Measurements from ENCODE around the gene WDR90. TPM values are rescaled to one million over a fixed set of nuclear protein-coding genes. Genes with fewer than 3 reads are reported as not detected.

The WDR90 gene
- total and polyA plus RNA-seq, 10 of the 15 experiments (the other 5 are each of a cell fraction or from before 2014, with no cell fraction given): 2.0 to 65.0 (median 16.7) TPM

DNA sequence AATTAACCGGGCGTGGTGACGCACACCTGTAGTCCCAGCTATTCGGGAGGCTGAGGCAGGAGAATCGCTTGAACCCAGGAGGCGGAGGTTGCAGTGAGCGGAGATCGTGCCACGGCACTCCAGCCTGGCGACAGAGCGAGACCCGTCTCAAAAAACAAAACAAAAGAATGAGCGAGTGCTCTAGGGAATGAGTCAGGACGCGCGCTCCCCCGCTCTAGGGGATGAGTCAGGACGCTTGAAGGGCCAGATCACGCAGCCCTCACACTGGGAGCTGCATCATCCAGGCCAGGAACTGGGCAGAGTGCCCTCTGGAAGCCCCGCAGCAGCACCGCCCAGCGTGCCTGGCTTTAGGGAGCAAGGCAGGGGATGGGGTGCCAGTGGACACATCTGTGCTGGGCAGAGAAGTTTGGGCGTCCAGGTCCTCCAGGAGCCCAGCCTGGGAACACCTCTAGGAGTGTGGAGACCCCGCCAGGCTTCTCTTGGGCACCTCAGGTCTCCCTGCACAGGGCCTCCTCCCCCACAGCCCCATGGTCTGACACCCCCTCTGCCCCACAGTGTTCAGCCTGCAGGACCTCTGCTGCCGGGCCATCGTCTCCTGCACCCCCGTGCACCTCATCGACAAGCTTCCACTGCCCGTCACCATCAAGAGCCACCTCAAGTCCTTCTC, 22.2 kb upstream of the WDR90 start:
- no peak for DNase-seq (ENCODE audit: low read depth, low spot score)
- Histone ChIP-seq H3K4me2 (ENCODE audit: control insufficient read depth, insufficient read depth) (no peak overlapping the region), H4K20me1 (ENCODE audit: control insufficient read depth, insufficient read depth) (no peaks in the 10 kb centered on the region; the same call in 1 of the 2 replicates), H3K4me1 (ENCODE audit: control insufficient read depth, insufficient read depth, low read length) (no peaks in the 10 kb centered on the region), H2AFZ (ENCODE audit: control insufficient read depth, low read depth, low read length) (no peak overlapping the region), H3K9me3 (replicated peaks; ENCODE audit: control insufficient read depth, insufficient read depth, low read length) (no peaks in the 10 kb centered on the region), H3K4me3 (no peak overlapping the region), H3K36me3 (ENCODE audit: control insufficient read depth in 2 of 2, insufficient read depth in 2 of 2, low read length in 1 of 2) (no peaks in the 10 kb centered on the region; a peak in 1 of 4 replicates), H3K9ac (ENCODE audit: control insufficient read depth, insufficient read depth, low read length) (no peak overlapping the region), H3K27me3 (replicated peaks in 1 of 2; ENCODE audit: control insufficient read depth in 2 of 2, insufficient read depth in 2 of 2, low read length in 1 of 2) (no peaks in the 10 kb centered on the region), H3K27ac (ENCODE audit: control insufficient read depth, insufficient read depth) (no peak overlapping the region), H3K79me2 (ENCODE audit: control insufficient read depth, insufficient read depth, low read length) (no peaks in the 10 kb centered on the region)
- CTCF ChIA-PET: no interaction called here
- RAD21 ChIA-PET (ENCODE audit: unreplicated experiment): no interaction called here
- no peak for FAIRE-seq
- no TSS peak for BruUV-seq (replicated peaks)
- SMC1A ChIA-PET (ENCODE audit: uncharacterized antibody, unreplicated experiment): no interaction called here
- intact Hi-C loops (cut with micrococcal nuclease; ENCODE audit: unreplicated experiment) (no loop called here), in situ Hi-C loops (cut with MboI) (no loop called here)
- POLR2A ChIA-PET: no interaction called here
- TF ChIP-seq, protein P1, sequence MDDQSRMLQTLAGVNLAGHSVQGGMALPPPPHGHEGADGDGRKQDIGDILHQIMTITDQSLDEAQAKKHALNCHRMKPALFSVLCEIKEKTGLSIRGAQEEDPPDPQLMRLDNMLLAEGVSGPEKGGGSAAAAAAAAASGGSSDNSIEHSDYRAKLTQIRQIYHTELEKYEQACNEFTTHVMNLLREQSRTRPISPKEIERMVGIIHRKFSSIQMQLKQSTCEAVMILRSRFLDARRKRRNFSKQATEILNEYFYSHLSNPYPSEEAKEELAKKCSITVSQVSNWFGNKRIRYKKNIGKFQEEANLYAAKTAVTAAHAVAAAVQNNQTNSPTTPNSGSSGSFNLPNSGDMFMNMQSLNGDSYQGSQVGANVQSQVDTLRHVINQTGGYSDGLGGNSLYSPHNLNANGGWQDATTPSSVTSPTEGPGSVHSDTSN (IDR thresholded peaks at IDR 0.05; ENCODE audit: insufficient replicate concordance, low read depth, low read length): peak; percentile 32
- TF ChIP-seq TCF3 (IDR thresholded peaks at IDR 0.05; ENCODE audit: borderline replicate concordance, insufficient read depth, low read depth, low read length): no peak
- TF ChIP-seq, protein P2, sequence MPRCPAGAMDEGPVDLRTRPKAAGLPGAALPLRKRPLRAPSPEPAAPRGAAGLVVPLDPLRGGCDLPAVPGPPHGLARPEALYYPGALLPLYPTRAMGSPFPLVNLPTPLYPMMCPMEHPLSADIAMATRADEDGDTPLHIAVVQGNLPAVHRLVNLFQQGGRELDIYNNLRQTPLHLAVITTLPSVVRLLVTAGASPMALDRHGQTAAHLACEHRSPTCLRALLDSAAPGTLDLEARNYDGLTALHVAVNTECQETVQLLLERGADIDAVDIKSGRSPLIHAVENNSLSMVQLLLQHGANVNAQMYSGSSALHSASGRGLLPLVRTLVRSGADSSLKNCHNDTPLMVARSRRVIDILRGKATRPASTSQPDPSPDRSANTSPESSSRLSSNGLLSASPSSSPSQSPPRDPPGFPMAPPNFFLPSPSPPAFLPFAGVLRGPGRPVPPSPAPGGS (IDR thresholded peaks at IDR 0.05; ENCODE audit: borderline replicate concordance, insufficient read depth, low read depth, low read length, poor library complexity, severe bottlenecking): peak; percentile 76
- TF ChIP-seq, protein P3, sequence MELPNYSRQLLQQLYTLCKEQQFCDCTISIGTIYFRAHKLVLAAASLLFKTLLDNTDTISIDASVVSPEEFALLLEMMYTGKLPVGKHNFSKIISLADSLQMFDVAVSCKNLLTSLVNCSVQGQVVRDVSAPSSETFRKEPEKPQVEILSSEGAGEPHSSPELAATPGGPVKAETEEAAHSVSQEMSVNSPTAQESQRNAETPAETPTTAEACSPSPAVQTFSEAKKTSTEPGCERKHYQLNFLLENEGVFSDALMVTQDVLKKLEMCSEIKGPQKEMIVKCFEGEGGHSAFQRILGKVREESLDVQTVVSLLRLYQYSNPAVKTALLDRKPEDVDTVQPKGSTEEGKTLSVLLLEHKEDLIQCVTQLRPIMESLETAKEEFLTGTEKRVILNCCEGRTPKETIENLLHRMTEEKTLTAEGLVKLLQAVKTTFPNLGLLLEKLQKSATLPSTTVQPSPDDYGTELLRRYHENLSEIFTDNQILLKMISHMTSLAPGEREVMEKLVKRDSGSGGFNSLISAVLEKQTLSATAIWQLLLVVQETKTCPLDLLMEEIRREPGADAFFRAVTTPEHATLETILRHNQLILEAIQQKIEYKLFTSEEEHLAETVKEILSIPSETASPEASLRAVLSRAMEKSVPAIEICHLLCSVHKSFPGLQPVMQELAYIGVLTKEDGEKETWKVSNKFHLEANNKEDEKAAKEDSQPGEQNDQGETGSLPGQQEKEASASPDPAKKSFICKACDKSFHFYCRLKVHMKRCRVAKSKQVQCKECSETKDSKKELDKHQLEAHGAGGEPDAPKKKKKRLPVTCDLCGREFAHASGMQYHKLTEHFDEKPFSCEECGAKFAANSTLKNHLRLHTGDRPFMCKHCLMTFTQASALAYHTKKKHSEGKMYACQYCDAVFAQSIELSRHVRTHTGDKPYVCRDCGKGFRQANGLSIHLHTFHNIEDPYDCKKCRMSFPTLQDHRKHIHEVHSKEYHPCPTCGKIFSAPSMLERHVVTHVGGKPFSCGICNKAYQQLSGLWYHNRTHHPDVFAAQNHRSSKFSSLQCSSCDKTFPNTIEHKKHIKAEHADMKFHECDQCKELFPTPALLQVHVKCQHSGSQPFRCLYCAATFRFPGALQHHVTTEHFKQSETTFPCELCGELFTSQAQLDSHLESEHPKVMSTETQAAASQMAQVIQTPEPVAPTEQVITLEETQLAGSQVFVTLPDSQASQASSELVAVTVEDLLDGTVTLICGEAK (IDR thresholded peaks at IDR 0.05; ENCODE audit: borderline replicate concordance): no peak
- no peak for ATAC-seq
- 91% methylated on average over 29 of the region's 29 CpGs for WGBS (ENCODE audit: insufficient coverage, insufficient replicate concordance, low lambda C conversion rate, missing lambda C conversion rate)
